SK-N-SH (cell line): ENCODE measurements around the gene ABCG4.

Experiments
- CTCF ChIP-seq: fragments of 200-600 bp; sonication (generic); IDR thresholded peaks from 2 replicates; pipeline ENCODE4 v1.6.1; 2017; ENCODE audit warnings: antibody characterized with exemption, mild to moderate bottlenecking, moderate library complexity
- EZH2phosphoT487 ChIP-seq: fragments of 200-600 bp; sonication (generic); IDR thresholded peaks from 2 replicates; pipeline ENCODE4 v1.6.1; 2017; ENCODE audit warnings: low read depth, mixed run types, mild to moderate bottlenecking, antibody characterized with exemption, moderate library complexity, borderline replicate concordance
- JUND ChIP-seq: IDR thresholded peaks from 2 replicates; pipeline ENCODE4 v1.4.0; 2012
- POLR2AphosphoS5 ChIP-seq: IDR thresholded peaks from 2 replicates; pipeline ENCODE4 v1.6.1; 2012; ENCODE audit warnings: low read depth, low read length
- RFX5 ChIP-seq: IDR thresholded peaks from 2 replicates; pipeline ENCODE4 v1.6.1; 2012; ENCODE audit warnings: mild to moderate bottlenecking, improper control_type of control experiment, low read length
- SMC3 ChIP-seq: IDR thresholded peaks from 2 replicates; pipeline ENCODE4 v1.6.1; 2012; ENCODE audit warnings: low read depth, low read length, improper control_type of control experiment
- TAF1 ChIP-seq: IDR thresholded peaks from 2 replicates; pipeline ENCODE4 v1.6.1; 2012; ENCODE audit warnings: low read depth, mild to moderate bottlenecking, low read length, moderate library complexity, borderline replicate concordance
- TF ChIP-seq, protein P1 (sequence below): IDR thresholded peaks from 2 replicates; pipeline ENCODE4 v1.4.0; 2012; ENCODE audit warnings: low read depth
- TF ChIP-seq, protein P2 (sequence below): fragments of 150-350 bp; IDR thresholded peaks from 2 replicates; pipeline ENCODE4 v1.6.1; 2017; ENCODE audit warnings: antibody characterized with exemption, low read length, low read depth, borderline replicate concordance
- TF ChIP-seq, protein P3 (sequence below): IDR thresholded peaks from 2 replicates; pipeline ENCODE4; 2012
- TF ChIP-seq, protein P4 (sequence below): IDR thresholded peaks from 2 replicates; pipeline ENCODE4 v1.6.1; 2012; ENCODE audit warnings: mild to moderate bottlenecking, low read depth, low read length, moderate library complexity

DNA sequence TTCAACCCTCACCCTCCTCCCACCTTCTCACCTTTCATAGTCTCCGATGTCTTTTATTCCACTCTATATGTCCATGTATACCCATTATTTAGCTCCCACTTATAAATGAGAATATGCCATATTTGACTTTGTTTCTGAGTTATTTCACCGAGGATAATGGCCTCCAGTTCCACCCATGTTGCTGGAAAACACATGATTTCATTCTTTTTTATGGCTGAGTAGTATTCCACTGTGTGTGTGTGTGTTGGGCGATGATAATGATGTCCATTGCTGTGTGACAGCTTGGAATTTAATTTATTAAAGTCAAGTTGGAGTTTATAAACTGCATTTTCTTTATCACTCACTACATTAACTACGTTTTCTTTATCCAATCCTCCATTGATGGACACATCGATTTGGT is 30.6 kb upstream of the ABCG4 start:
- no peak for TF ChIP-seq CTCF
- TF ChIP-seq, protein P1, sequence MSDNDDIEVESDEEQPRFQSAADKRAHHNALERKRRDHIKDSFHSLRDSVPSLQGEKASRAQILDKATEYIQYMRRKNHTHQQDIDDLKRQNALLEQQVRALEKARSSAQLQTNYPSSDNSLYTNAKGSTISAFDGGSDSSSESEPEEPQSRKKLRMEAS: no peak
- TF ChIP-seq, protein P2, sequence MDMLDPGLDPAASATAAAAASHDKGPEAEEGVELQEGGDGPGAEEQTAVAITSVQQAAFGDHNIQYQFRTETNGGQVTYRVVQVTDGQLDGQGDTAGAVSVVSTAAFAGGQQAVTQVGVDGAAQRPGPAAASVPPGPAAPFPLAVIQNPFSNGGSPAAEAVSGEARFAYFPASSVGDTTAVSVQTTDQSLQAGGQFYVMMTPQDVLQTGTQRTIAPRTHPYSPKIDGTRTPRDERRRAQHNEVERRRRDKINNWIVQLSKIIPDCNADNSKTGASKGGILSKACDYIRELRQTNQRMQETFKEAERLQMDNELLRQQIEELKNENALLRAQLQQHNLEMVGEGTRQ: no peak
- TF ChIP-seq SMC3: no peak
- TF ChIP-seq, protein P3, sequence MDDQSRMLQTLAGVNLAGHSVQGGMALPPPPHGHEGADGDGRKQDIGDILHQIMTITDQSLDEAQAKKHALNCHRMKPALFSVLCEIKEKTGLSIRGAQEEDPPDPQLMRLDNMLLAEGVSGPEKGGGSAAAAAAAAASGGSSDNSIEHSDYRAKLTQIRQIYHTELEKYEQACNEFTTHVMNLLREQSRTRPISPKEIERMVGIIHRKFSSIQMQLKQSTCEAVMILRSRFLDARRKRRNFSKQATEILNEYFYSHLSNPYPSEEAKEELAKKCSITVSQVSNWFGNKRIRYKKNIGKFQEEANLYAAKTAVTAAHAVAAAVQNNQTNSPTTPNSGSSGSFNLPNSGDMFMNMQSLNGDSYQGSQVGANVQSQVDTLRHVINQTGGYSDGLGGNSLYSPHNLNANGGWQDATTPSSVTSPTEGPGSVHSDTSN: no peak
- no peak for TF ChIP-seq EZH2phosphoT487
- TF ChIP-seq POLR2AphosphoS5: no peak
- TF ChIP-seq TAF1: no peak
- TF ChIP-seq, protein P4, sequence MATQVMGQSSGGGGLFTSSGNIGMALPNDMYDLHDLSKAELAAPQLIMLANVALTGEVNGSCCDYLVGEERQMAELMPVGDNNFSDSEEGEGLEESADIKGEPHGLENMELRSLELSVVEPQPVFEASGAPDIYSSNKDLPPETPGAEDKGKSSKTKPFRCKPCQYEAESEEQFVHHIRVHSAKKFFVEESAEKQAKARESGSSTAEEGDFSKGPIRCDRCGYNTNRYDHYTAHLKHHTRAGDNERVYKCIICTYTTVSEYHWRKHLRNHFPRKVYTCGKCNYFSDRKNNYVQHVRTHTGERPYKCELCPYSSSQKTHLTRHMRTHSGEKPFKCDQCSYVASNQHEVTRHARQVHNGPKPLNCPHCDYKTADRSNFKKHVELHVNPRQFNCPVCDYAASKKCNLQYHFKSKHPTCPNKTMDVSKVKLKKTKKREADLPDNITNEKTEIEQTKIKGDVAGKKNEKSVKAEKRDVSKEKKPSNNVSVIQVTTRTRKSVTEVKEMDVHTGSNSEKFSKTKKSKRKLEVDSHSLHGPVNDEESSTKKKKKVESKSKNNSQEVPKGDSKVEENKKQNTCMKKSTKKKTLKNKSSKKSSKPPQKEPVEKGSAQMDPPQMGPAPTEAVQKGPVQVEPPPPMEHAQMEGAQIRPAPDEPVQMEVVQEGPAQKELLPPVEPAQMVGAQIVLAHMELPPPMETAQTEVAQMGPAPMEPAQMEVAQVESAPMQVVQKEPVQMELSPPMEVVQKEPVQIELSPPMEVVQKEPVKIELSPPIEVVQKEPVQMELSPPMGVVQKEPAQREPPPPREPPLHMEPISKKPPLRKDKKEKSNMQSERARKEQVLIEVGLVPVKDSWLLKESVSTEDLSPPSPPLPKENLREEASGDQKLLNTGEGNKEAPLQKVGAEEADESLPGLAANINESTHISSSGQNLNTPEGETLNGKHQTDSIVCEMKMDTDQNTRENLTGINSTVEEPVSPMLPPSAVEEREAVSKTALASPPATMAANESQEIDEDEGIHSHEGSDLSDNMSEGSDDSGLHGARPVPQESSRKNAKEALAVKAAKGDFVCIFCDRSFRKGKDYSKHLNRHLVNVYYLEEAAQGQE: no peak
- TF ChIP-seq RFX5: no peak
- TF ChIP-seq JUND: no peak
